MCF 10A (cell line): ENCODE data around the gene CILP. TPM values are rescaled to one million over a fixed set of nuclear protein-coding genes. Genes with fewer than 3 reads are reported as not detected.
"Not testable (repeated sequence)": the region's sequence is repeated elsewhere in the genome, so short reads cannot be mapped to it uniquely, and the experiment has no call there.

Source experiments
- BruUV-seq: library from RNA; stranded (reverse); fragments of 400-500 nt; replicated peaks from 2 replicates; lab custom pipeline; 2021; lab: Mats Ljungman, UMichigan
- CTCF ChIA-PET: fragments of 300-600 bp; sonication (Branson Sonifier 250); formaldehyde crosslinking; extraction: SDS; loops from one replicate; lab custom pipeline; 2021; ENCODE audit warnings: antibody characterized with exemption, inconsistent platforms; lab: Yijun Ruan, JAX
- POLR2A ChIA-PET: fragments of 300-600, 350-650 bp; sonication (Branson Sonifier 250); formaldehyde crosslinking; extraction: SDS; loops from one replicate; lab custom pipeline; 2020; ENCODE audit warnings: antibody characterized with exemption, inconsistent platforms; lab: Yijun Ruan, JAX
- DNase-seq: peaks from one replicate; pipeline ENCODE4 v3.0.0-alpha.2; 2018; ENCODE audit not compliant: unreplicated experiment
- H3K27ac Mint-ChIP-seq: one replicate; pipeline ENCODE4 v1.8.0; 2022; ENCODE audit warnings: mild to moderate bottlenecking, low read depth, mixed read lengths; ENCODE audit not compliant: unreplicated experiment
- H3K27me3 Mint-ChIP-seq: one replicate; pipeline ENCODE4 v1.8.0; 2022; ENCODE audit warnings: mixed read lengths; ENCODE audit not compliant: insufficient read depth, unreplicated experiment
- H3K36me3 Mint-ChIP-seq: one replicate; pipeline ENCODE4 v1.8.0; 2022; ENCODE audit warnings: mild to moderate bottlenecking, moderate library complexity, mixed read lengths; ENCODE audit not compliant: insufficient read depth, unreplicated experiment
- H3K4me1 Mint-ChIP-seq: one replicate; pipeline ENCODE4 v1.8.0; 2022; ENCODE audit warnings: mixed read lengths; ENCODE audit not compliant: insufficient read depth, unreplicated experiment
- H3K4me3 Mint-ChIP-seq: one replicate; pipeline ENCODE4 v1.8.0; 2022; ENCODE audit warnings: mild to moderate bottlenecking, moderate library complexity, mixed read lengths; ENCODE audit not compliant: unreplicated experiment
- H3K9me3 Mint-ChIP-seq: one replicate; pipeline ENCODE4 v1.8.0; 2022; ENCODE audit warnings: mixed read lengths; ENCODE audit not compliant: unreplicated experiment
- intact Hi-C: fragments of 100-400 bp; cut with micrococcal nuclease; formaldehyde crosslinking; loops from 2 replicates; pipeline ENCODE4 v1.14.1; 2022
- total RNA-seq: library from RNA; stranded (reverse); gene quantifications from 2 replicates; pipeline ENCODE4 v1.2.3, GENCODE V29; 2022
- TF ChIP-seq, protein P1 (sequence below): fragments of 200-600 bp; IDR thresholded peaks from one replicate; pipeline ENCODE4 v1.8.0; 2022; ENCODE audit warnings: antibody characterized with exemption, mild to moderate bottlenecking; ENCODE audit not compliant: unreplicated experiment

Gene CILP
- total RNA-seq, 1 experiment from 2014 or later, result not detected

- H3K4me3 Mint-ChIP-seq, result no peak overlapping the region
- no peaks in the 10 kb centered on the region for H3K4me1 Mint-ChIP-seq
- TF ChIP-seq, protein P1, sequence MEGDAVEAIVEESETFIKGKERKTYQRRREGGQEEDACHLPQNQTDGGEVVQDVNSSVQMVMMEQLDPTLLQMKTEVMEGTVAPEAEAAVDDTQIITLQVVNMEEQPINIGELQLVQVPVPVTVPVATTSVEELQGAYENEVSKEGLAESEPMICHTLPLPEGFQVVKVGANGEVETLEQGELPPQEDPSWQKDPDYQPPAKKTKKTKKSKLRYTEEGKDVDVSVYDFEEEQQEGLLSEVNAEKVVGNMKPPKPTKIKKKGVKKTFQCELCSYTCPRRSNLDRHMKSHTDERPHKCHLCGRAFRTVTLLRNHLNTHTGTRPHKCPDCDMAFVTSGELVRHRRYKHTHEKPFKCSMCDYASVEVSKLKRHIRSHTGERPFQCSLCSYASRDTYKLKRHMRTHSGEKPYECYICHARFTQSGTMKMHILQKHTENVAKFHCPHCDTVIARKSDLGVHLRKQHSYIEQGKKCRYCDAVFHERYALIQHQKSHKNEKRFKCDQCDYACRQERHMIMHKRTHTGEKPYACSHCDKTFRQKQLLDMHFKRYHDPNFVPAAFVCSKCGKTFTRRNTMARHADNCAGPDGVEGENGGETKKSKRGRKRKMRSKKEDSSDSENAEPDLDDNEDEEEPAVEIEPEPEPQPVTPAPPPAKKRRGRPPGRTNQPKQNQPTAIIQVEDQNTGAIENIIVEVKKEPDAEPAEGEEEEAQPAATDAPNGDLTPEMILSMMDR, result no peak
- DNase-seq, result no peak
- no peaks in the 10 kb centered on the region for H3K27me3 Mint-ChIP-seq
- H3K36me3 Mint-ChIP-seq, result no peaks in the 10 kb centered on the region
- intact Hi-C loops, result no loop called here
- ChIA-PET POLR2A (interaction anchor here (0.6 to 1.3 kb wide), 2 partner anchors 9 to 102 kb away, joined by 4 to 5 read pairs; no protein-coding TSS in a partner anchor), CTCF (interaction anchor here (1.2 to 2.1 kb wide), 2 partner anchors 17 to 76 kb away, joined by 4 to 12 read pairs; partner anchors contain the start of gene CILP)
- H3K27ac Mint-ChIP-seq, result no peak overlapping the region
- H3K9me3 Mint-ChIP-seq, result no peaks in the 10 kb centered on the region
- BruUV-seq, result no TSS peak
These were observed 16.3 kb downstream of the CILP start for GRCh38 chr15:65194826-65195547.

GRCh38 chr15:65192016-65192415 lies 19.3 kb downstream of the CILP start:
- Mint-ChIP-seq H3K27ac (no peak overlapping the region), H3K27me3 (no peaks in the 10 kb centered on the region)
- CTCF ChIA-PET, result interaction anchor here (2.1 kb wide), 1 partner anchor 106 kb away, joined by 9 read pairs; no protein-coding TSS in a partner anchor

DNA sequence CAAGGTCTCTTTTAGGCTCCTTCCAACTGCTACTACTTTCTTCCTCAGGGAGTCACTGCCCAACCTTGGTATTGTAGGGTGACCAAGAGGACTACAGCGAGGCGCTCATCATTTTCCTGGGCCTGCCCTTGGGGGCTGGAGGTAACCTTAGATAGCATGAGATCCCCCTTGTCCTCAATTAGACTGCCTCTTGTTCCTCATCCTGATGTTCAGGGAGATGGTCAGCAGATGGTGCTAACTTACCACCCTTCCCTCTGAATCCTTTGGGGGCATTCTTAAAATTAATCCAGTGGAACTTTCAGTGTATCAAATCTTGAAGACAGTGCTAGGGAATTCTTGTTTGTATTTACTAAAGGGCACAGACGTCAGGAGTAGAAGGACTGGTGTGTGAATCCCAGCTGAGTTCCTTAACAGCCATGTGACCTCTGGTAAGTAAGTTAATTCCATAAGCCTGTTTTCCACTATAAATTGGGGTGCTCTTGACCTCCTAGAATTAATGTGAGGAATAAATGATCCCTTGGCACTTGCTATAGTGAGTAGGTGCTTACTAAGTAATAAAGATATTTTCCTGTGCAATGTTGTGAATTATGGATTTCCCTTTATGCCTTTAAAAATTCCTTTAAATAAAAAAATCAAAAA lies 22.1 kb downstream of the CILP start:
- ChIA-PET POLR2A (interaction anchor here (0.9 kb wide), 1 partner anchor 86 kb away, joined by 3 read pairs; no protein-coding TSS in a partner anchor), CTCF (interaction anchor here (0.7 to 6.6 kb wide), 13 partner anchors 8 to 248 kb away, joined by 3 to 69 read pairs (median 3); no protein-coding TSS in a partner anchor)
- DNase-seq, result peak; percentile 62

More at GRCh38 chr15:65192016-65192415, 19.3 kb downstream of the CILP start:
- H3K9me3 Mint-ChIP-seq, result no peaks in the 10 kb centered on the region
- intact Hi-C loops, result no loop called here
- no peak for DNase-seq
- no TSS peak for BruUV-seq
- no peak overlapping the region for H3K4me3 Mint-ChIP-seq
- TF ChIP-seq, protein P1, result no peak
- POLR2A ChIA-PET, result no interaction called here
- no peaks in the 10 kb centered on the region for H3K4me1 Mint-ChIP-seq
- H3K36me3 Mint-ChIP-seq, result no peaks in the 10 kb centered on the region

GRCh38 chr15:65188472-65188871 lies 22.8 kb downstream of the CILP start:
- H3K36me3 Mint-ChIP-seq, H3K27ac Mint-ChIP-seq, H3K9me3 Mint-ChIP-seq, H3K4me1 Mint-ChIP-seq, H3K4me3 Mint-ChIP-seq, DNase-seq, H3K27me3 Mint-ChIP-seq, BruUV-seq: not testable (repeated sequence)
- intact Hi-C loops, result loop anchor here (2.0 kb wide), 2 partner anchors 116 to 196 kb away; partner anchors contain the start of gene RNU5B-1
- POLR2A ChIA-PET, result interaction anchor here (6.9 kb wide), 1 partner anchor 98 kb away, joined by 83 read pairs; the partner anchor contains the start of gene PARP16
- CTCF ChIA-PET, result interaction anchor here (0.7 to 6.6 kb wide), 7 partner anchors 39 to 1007 kb away, joined by 3 to 69 read pairs (median 4); no protein-coding TSS in a partner anchor

More for the DNA sequence above, 22.1 kb downstream of the CILP start:
- Mint-ChIP-seq H3K4me1 (peaks cover 6% of the 10 kb centered on the region), H3K4me3 (no peak overlapping the region), H3K36me3 (peaks cover 4% of the 10 kb centered on the region), H3K27me3 (no peaks in the 10 kb centered on the region), H3K9me3 (no peaks in the 10 kb centered on the region), H3K27ac (no peak overlapping the region)
- intact Hi-C loops, result loop anchor here (1.0 to 2.0 kb wide), 3 partner anchors 108 to 196 kb away; partner anchors contain the start of gene RNU5B-1
- no TSS peak for BruUV-seq
- TF ChIP-seq, protein P1, result peak; percentile 79
